HCT116 (cell line): ENCODE results near the gene IRAK4. TPM values are rescaled to one million over a fixed set of nuclear protein-coding genes. Genes with fewer than 3 reads are reported as not detected.

Experiments
- ATAC-seq: fragments of 200-7000 bp; cut with Tn5 transposase; 2 replicates; pipeline ENCODE4 v1.9.1; 2020; ENCODE audit warnings: mild to moderate bottlenecking, moderate library complexity
- BruUV-seq: library from RNA; stranded (reverse); fragments of 400-500 nt; replicated peaks from 2 replicates; lab custom pipeline; 2021; lab: Mats Ljungman, UMichigan
- CTCF ChIA-PET: fragments of 300-600 bp; sonication (Branson Sonifier 250); formaldehyde crosslinking; loops from one replicate; lab custom pipeline; 2021; ENCODE audit warnings: antibody characterized with exemption; lab: Charles Lee
- POLR2A ChIA-PET: fragments of 300-600, 350-600 bp; sonication (Branson Sonifier 250); formaldehyde crosslinking; loops from one replicate; lab custom pipeline; 2021; ENCODE audit warnings: antibody characterized with exemption; lab: Charles Lee
- RAD21 ChIA-PET, 2 experiments: fragments of 300-600 bp; sonication (Branson Sonifier 250); formaldehyde crosslinking; loops; one replicate each; lab custom pipeline; 2023; ENCODE audit warnings: low total read pairs in 2 of 2; ENCODE audit not compliant: uncharacterized antibody in 2 of 2, unreplicated experiment in 2 of 2, low non-redundant PET in 1 of 2; lab: Charles Lee
- DNase-seq: peaks from one replicate; pipeline ENCODE4 v3.0.0-alpha.2; 2010; ENCODE audit warnings: low read depth, low spot score
- H2AFZ ChIP-seq: fragments of 200-600 bp; shearing (Covaris generic), sonication (generic); 2 replicates; pipeline ENCODE4 v1.6.1; 2017; ENCODE audit warnings: low read depth, mixed run types, mixed read lengths, antibody characterized with exemption, low read length; ENCODE audit not compliant: poor library complexity, severe bottlenecking
- H3K27ac ChIP-seq: 2 replicates; pipeline ENCODE4 v1.5.1; 2012; ENCODE audit warnings: low read depth, low read length
- H3K27me3 ChIP-seq: fragments of 200-600 bp; sonication (generic); 2 replicates; pipeline ENCODE4 v1.6.1; 2016; ENCODE audit warnings: mixed run types, low read length, mixed read lengths; ENCODE audit not compliant: insufficient read depth
- H3K36me3 ChIP-seq, 2 experiments: fragments of 200-500 bp in 1 of 2; fragments of 200-600 bp in 1 of 2; sonication (Bioruptor generic) in 1 of 2; sonication (generic) in 1 of 2; 2 replicates each; pipeline versions ENCODE4 v1.5.1 to v1.6.1; 2014 to 2016; ENCODE audit warnings: low read length in 2 of 2, inconsistent platforms in 1 of 2, mixed read lengths in 1 of 2, mixed run types in 1 of 2; ENCODE audit not compliant: insufficient read depth in 2 of 2, control insufficient read depth in 1 of 2
- H3K4me1 ChIP-seq, 2 experiments: fragments of 200-600 bp in 1 of 2; sonication (generic) in 1 of 2; 2 replicates each; pipeline versions ENCODE4 v1.5.1 to v1.6.1; 2012 to 2017; ENCODE audit warnings: low read length in 2 of 2, inconsistent platforms in 1 of 2, mild to moderate bottlenecking in 1 of 2, mixed read lengths in 1 of 2, mixed run types in 1 of 2, moderate library complexity in 1 of 2; ENCODE audit not compliant: insufficient read depth in 2 of 2, control insufficient read depth in 1 of 2
- H3K4me2 ChIP-seq: fragments of 200-600 bp; sonication (generic); 2 replicates; pipeline ENCODE4 v1.6.1; 2017; ENCODE audit warnings: mixed run types, low read length, mixed read lengths
- H3K4me3 ChIP-seq, 2 experiments: fragments of 200-600 bp in 1 of 2; sonication (generic) in 1 of 2; replicated peaks in 1 of 2; 2 replicates each; pipeline ENCODE4 v1.5.1; 2011 to 2016; ENCODE audit warnings: low read length in 2 of 2, control low read depth in 1 of 2, low read depth in 1 of 2, mild to moderate bottlenecking in 1 of 2, mixed read lengths in 1 of 2, mixed run types in 1 of 2
- H3K79me2 ChIP-seq: fragments of 200-600 bp; sonication (generic); 2 replicates; pipeline ENCODE4 v1.6.1; 2017; ENCODE audit warnings: mild to moderate bottlenecking, mixed run types, low read length, moderate library complexity, mixed read lengths; ENCODE audit not compliant: insufficient read depth
- H3K9ac ChIP-seq: fragments of 200-600 bp; sonication (generic); 2 replicates; pipeline ENCODE4 v1.6.1; 2016; ENCODE audit warnings: low read length, mixed read lengths
- H3K9me2 ChIP-seq: fragments of 200-600 bp; sonication (generic), shearing (Covaris generic); 2 replicates; pipeline ENCODE4 v1.6.1; 2017; ENCODE audit warnings: mixed run types, mild to moderate bottlenecking, moderate library complexity; ENCODE audit not compliant: insufficient read depth
- H3K9me3 ChIP-seq, 2 experiments: fragments of 200-500 bp in 1 of 2; fragments of 200-600 bp in 1 of 2; sonication (Bioruptor generic) in 1 of 2; sonication (generic) in 1 of 2; 2 replicates each; pipeline ENCODE4 v1.6.1; 2014 to 2017; ENCODE audit warnings: low read length in 2 of 2, mixed read lengths in 2 of 2, inconsistent platforms in 1 of 2, low read depth in 1 of 2, mild to moderate bottlenecking in 1 of 2, mixed run types in 1 of 2, moderate library complexity in 1 of 2; ENCODE audit not compliant: control insufficient read depth in 1 of 2, insufficient read depth in 1 of 2
- H4K20me1 ChIP-seq: fragments of 200-600 bp; sonication (generic), shearing (Covaris generic); 2 replicates; pipeline ENCODE4 v1.6.1; 2017; ENCODE audit warnings: mixed run types, mild to moderate bottlenecking, moderate library complexity; ENCODE audit not compliant: insufficient read depth
- CBX3 ChIP-seq: IDR thresholded peaks from 2 replicates; pipeline ENCODE4 v1.6.1; 2012; ENCODE audit warnings: low read depth
- EZH2phosphoT487 ChIP-seq: fragments of 200-600 bp; IDR thresholded peaks from 2 replicates; pipeline ENCODE4 v1.6.1; 2018; ENCODE audit warnings: antibody characterized with exemption, borderline replicate concordance
- POLR2A ChIP-seq: IDR thresholded peaks from 2 replicates; pipeline ENCODE4 v1.7.0; 2011; ENCODE audit warnings: borderline replicate concordance; ENCODE audit not compliant: insufficient read depth, insufficient read length; ENCODE audit errors: extremely low read depth
- POLR2AphosphoS5 ChIP-seq: IDR thresholded peaks from 2 replicates; pipeline ENCODE4 v1.6.1; 2011; ENCODE audit warnings: mild to moderate bottlenecking, low read depth, low read length, moderate library complexity
- SIN3A ChIP-seq: IDR thresholded peaks from 2 replicates; pipeline ENCODE4 v1.6.1; 2012; ENCODE audit warnings: low read depth
- SP1 ChIP-seq: IDR thresholded peaks from 2 replicates; pipeline ENCODE4 v1.6.1; 2012; ENCODE audit warnings: low read depth
- TCF7L2 ChIP-seq: IDR thresholded peaks from 2 replicates; pipeline ENCODE4 v1.7.0; 2011; ENCODE audit warnings: borderline replicate concordance, inconsistent platforms; ENCODE audit not compliant: insufficient read depth, insufficient read length; ENCODE audit errors: extremely low read depth
- YY1 ChIP-seq: IDR thresholded peaks from 2 replicates; pipeline ENCODE4 v1.6.1; 2011; ENCODE audit warnings: low read length, low read depth, moderate library complexity, mild to moderate bottlenecking; ENCODE audit not compliant: insufficient replicate concordance; ENCODE audit errors: extremely low read depth
- ZFX ChIP-seq: fragments of 450-650 bp; IDR thresholded peaks from 2 replicates; pipeline ENCODE4 v1.6.1; 2017
- intact Hi-C: fragments of 100-400 bp; cut with micrococcal nuclease; formaldehyde crosslinking; loops from 2 replicates; pipeline ENCODE4 v1.10.0; 2022
- total RNA-seq: library from RNA; stranded (reverse); gene quantifications from one replicate; pipeline ENCODE4 v1.2.1, GENCODE V29; 2021; ENCODE audit not compliant: unreplicated experiment
- TF ChIP-seq, protein P1 (sequence below): IDR thresholded peaks from 2 replicates; pipeline ENCODE4 v1.6.1; 2012; ENCODE audit warnings: low read depth
- TF ChIP-seq, protein P2 (sequence below): IDR thresholded peaks from 2 replicates; pipeline ENCODE4 v1.6.1; 2011; ENCODE audit warnings: mild to moderate bottlenecking, low read length, moderate library complexity; ENCODE audit not compliant: insufficient replicate concordance; ENCODE audit errors: extremely low read depth
- TF ChIP-seq, protein P3 (sequence below), 3 experiments: fragments of 200-600 bp in 1 of 3; sonication (generic) in 1 of 3; IDR thresholded peaks in 2 of 3; conservative IDR thresholded peaks in 1 of 3; 2 replicates each; pipeline ENCODE4 v1.5.1; 2012 to 2017; ENCODE audit warnings: low read depth in 2 of 3, low read length in 2 of 3, antibody characterized with exemption in 1 of 3, borderline replicate concordance in 1 of 3, control low read depth in 1 of 3, mild to moderate bottlenecking in 1 of 3, mixed read lengths in 1 of 3, mixed run types in 1 of 3, moderate library complexity in 1 of 3; ENCODE audit not compliant: insufficient read depth in 1 of 3

The IRAK4 gene
- total RNA-seq, 1 experiment from 2014 or later = 6.9 TPM

DNA sequence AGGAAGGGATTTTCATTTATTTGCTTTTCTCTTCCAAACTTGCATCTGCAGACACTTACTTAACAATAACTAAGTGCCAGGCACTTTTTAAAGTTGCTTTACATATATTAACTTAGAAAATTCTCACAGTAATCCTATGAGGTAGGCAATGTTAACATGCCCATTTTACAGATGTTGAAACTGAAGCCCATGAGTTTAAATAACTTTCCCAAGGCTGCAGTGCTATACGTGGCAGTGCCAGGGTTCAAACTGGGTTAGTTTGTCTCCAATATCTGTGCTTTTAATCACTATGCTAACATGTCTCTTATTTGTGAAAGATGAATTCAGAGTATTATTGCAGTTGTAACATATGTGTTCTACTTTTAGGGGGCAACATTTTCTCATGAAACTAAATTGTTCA is 30.1 kb upstream of the IRAK4 start (continued):
- TF ChIP-seq, protein P1, sequence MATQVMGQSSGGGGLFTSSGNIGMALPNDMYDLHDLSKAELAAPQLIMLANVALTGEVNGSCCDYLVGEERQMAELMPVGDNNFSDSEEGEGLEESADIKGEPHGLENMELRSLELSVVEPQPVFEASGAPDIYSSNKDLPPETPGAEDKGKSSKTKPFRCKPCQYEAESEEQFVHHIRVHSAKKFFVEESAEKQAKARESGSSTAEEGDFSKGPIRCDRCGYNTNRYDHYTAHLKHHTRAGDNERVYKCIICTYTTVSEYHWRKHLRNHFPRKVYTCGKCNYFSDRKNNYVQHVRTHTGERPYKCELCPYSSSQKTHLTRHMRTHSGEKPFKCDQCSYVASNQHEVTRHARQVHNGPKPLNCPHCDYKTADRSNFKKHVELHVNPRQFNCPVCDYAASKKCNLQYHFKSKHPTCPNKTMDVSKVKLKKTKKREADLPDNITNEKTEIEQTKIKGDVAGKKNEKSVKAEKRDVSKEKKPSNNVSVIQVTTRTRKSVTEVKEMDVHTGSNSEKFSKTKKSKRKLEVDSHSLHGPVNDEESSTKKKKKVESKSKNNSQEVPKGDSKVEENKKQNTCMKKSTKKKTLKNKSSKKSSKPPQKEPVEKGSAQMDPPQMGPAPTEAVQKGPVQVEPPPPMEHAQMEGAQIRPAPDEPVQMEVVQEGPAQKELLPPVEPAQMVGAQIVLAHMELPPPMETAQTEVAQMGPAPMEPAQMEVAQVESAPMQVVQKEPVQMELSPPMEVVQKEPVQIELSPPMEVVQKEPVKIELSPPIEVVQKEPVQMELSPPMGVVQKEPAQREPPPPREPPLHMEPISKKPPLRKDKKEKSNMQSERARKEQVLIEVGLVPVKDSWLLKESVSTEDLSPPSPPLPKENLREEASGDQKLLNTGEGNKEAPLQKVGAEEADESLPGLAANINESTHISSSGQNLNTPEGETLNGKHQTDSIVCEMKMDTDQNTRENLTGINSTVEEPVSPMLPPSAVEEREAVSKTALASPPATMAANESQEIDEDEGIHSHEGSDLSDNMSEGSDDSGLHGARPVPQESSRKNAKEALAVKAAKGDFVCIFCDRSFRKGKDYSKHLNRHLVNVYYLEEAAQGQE = no peak
- TF ChIP-seq TCF7L2 = no peak
- no peak for TF ChIP-seq POLR2A
- TF ChIP-seq ZFX = no peak
- TF ChIP-seq CBX3 = no peak
- TF ChIP-seq YY1 = no peak
- TF ChIP-seq, all 23 proteins: peak for 0

DNA sequence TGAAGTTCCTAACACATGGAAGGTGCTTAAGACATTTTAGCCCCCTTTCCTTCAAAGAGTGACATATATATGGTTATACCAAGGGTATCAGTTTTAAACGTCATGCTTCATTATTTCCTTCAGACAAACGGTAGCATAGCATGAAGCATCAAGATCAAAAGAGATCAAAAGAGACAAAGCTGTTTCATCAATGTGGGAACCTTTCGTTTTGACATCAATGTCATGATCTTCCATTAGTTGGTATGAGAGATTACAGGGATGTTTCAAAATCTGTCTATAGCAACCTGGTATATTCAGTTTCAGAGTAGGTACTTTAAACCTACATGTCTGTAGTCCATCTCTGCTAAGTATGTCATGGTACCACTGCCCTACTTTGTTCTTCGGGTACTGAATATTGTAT is 28.5 kb upstream of the IRAK4 start:
- intact Hi-C loops = no loop called here
- Histone ChIP-seq H3K4me1 (no peaks in the 10 kb centered on the region), H3K36me3 (peaks cover 3 to 4% of the 10 kb centered on the region in 2 experiments; a peak in 3 of 4 replicates), H3K79me2 (no peaks in the 10 kb centered on the region), H3K9me2 (no peaks in the 10 kb centered on the region), H2AFZ (no peak overlapping the region), H3K27me3 (no peaks in the 10 kb centered on the region), H3K4me2 (no peak overlapping the region), H3K27ac (no peak overlapping the region), H4K20me1 (no peaks in the 10 kb centered on the region), H3K4me3 (no peak overlapping the region), H3K9me3 (no peaks in the 10 kb centered on the region), H3K9ac (no peak overlapping the region)
- RAD21 ChIA-PET = no interaction called here
- BruUV-seq = no TSS peak
- DNase-seq = no peak
- TF ChIP-seq EZH2phosphoT487 (no peak), SIN3A (no peak), POLR2AphosphoS5 (no peak), TCF7L2 (no peak), SP1 (no peak)
- TF ChIP-seq, protein P2, sequence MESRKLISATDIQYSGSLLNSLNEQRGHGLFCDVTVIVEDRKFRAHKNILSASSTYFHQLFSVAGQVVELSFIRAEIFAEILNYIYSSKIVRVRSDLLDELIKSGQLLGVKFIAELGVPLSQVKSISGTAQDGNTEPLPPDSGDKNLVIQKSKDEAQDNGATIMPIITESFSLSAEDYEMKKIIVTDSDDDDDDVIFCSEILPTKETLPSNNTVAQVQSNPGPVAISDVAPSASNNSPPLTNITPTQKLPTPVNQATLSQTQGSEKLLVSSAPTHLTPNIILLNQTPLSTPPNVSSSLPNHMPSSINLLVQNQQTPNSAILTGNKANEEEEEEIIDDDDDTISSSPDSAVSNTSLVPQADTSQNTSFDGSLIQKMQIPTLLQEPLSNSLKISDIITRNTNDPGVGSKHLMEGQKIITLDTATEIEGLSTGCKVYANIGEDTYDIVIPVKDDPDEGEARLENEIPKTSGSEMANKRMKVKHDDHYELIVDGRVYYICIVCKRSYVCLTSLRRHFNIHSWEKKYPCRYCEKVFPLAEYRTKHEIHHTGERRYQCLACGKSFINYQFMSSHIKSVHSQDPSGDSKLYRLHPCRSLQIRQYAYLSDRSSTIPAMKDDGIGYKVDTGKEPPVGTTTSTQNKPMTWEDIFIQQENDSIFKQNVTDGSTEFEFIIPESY = no peak
- TF ChIP-seq, protein P3, sequence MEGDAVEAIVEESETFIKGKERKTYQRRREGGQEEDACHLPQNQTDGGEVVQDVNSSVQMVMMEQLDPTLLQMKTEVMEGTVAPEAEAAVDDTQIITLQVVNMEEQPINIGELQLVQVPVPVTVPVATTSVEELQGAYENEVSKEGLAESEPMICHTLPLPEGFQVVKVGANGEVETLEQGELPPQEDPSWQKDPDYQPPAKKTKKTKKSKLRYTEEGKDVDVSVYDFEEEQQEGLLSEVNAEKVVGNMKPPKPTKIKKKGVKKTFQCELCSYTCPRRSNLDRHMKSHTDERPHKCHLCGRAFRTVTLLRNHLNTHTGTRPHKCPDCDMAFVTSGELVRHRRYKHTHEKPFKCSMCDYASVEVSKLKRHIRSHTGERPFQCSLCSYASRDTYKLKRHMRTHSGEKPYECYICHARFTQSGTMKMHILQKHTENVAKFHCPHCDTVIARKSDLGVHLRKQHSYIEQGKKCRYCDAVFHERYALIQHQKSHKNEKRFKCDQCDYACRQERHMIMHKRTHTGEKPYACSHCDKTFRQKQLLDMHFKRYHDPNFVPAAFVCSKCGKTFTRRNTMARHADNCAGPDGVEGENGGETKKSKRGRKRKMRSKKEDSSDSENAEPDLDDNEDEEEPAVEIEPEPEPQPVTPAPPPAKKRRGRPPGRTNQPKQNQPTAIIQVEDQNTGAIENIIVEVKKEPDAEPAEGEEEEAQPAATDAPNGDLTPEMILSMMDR (IDR thresholded peaks at IDR 0.05 in 2 of 3, conservative IDR thresholded peaks at IDR 0.05 in 1 of 3; ENCODE audit: borderline replicate concordance in 1 of 3, insufficient read depth in 1 of 3, low read depth in 2 of 3, low read length in 2 of 3) = no peak
- ATAC-seq = no peak
- CTCF ChIA-PET = no interaction called here
- POLR2A ChIA-PET = no interaction called here
